GM12878 (cell line): ENCODE data around the gene PTPRH. TPM values are rescaled to one million over a fixed set of nuclear protein-coding genes. Genes with fewer than 3 reads are reported as not detected.
A peak's percentile ranks its signal among the peaks of the same experiment; 100 is the strongest.

Source experiments
- ATAC-seq: fragments of 200-7000 bp; cut with Tn5 transposase; 3 replicates; pipeline ENCODE4 v1.9.1; 2020; ENCODE audit warnings: mild to moderate bottlenecking, moderate library complexity
- BruUV-seq: library from RNA; stranded (reverse); fragments of 400-500 nt; replicated peaks from 2 replicates; lab custom pipeline; 2021; lab: Mats Ljungman, UMichigan
- CTCF ChIA-PET: fragments of 300-600 bp; sonication (Branson Sonifier 250); formaldehyde crosslinking; extraction: SDS; loops from one replicate; lab custom pipeline; 2021; ENCODE audit warnings: inconsistent platforms; lab: Yijun Ruan, JAX
- POLR2A ChIA-PET: fragments of 350-600 bp; formaldehyde crosslinking; extraction: SDS; loops from one replicate; lab custom pipeline; 2021; ENCODE audit warnings: inconsistent platforms; lab: Charles Lee
- RAD21 ChIA-PET: fragments of 300-600 bp; sonication (Branson Sonifier 250); formaldehyde crosslinking; loops from one replicate; lab custom pipeline; 2023; ENCODE audit warnings: antibody characterized with exemption; ENCODE audit not compliant: unreplicated experiment; lab: Charles Lee
- SMC1A ChIA-PET: fragments of 300-600 bp; sonication (Branson Sonifier 250); formaldehyde crosslinking; loops from one replicate; lab custom pipeline; 2023; ENCODE audit not compliant: unreplicated experiment, uncharacterized antibody; lab: Charles Lee
- DNase-seq: peaks from one replicate; pipeline ENCODE4 v3.0.0-alpha.2; 2011; ENCODE audit warnings: low read depth, low spot score
- FAIRE-seq: peaks from 3 replicates; lab custom pipeline; 2011; peaks lifted over from hg19 to GRCh38; lab: Jason Lieb, UNC
- H2AFZ ChIP-seq: 2 replicates; pipeline ENCODE4 v1.6.0; 2011; ENCODE audit warnings: low read depth, low read length, control low read depth; ENCODE audit not compliant: control insufficient read depth
- H3K27ac ChIP-seq: 2 replicates; pipeline ENCODE4 v1.5.1; 2011; ENCODE audit warnings: control low read depth; ENCODE audit not compliant: control insufficient read depth, insufficient read depth
- H3K27me3 ChIP-seq, 2 experiments: replicated peaks in 1 of 2; 2 replicates each; pipeline versions ENCODE4 v1.6.0 to v1.6.1; 2011; ENCODE audit warnings: low read length in 1 of 2; ENCODE audit not compliant: control insufficient read depth in 2 of 2, insufficient read depth in 2 of 2
- H3K36me3 ChIP-seq, 2 experiments: 2 replicates each; pipeline ENCODE4 v1.5.1; 2011; ENCODE audit warnings: low read length in 1 of 2; ENCODE audit not compliant: control insufficient read depth in 2 of 2, insufficient read depth in 2 of 2
- H3K4me1 ChIP-seq: 2 replicates; pipeline ENCODE4 v1.6.1; 2011; ENCODE audit warnings: mild to moderate bottlenecking, low read length, moderate library complexity, mixed read lengths; ENCODE audit not compliant: control insufficient read depth, insufficient read depth
- H3K4me2 ChIP-seq: 2 replicates; pipeline ENCODE4 v1.6.0; 2011; ENCODE audit warnings: control low read depth; ENCODE audit not compliant: control insufficient read depth, insufficient read depth
- H3K4me3 ChIP-seq: fragments of 200-600 bp; sonication (generic); 2 replicates; pipeline ENCODE4 v1.5.1; 2016
- H3K79me2 ChIP-seq: 2 replicates; pipeline ENCODE4 v1.6.0; 2011; ENCODE audit warnings: low read length; ENCODE audit not compliant: control insufficient read depth, insufficient read depth
- H3K9ac ChIP-seq: 2 replicates; pipeline ENCODE4 v1.8.0; 2011; ENCODE audit warnings: low read length, control low read depth, mixed read lengths; ENCODE audit not compliant: control insufficient read depth, insufficient read depth
- H3K9me3 ChIP-seq: replicated peaks from 3 replicates; pipeline ENCODE4 v1.5.1; 2011; ENCODE audit warnings: mild to moderate bottlenecking, low read length; ENCODE audit not compliant: control insufficient read depth, insufficient read depth
- H4K20me1 ChIP-seq: 2 replicates; pipeline ENCODE4 v1.6.0; 2011; ENCODE audit not compliant: control insufficient read depth, insufficient read depth
- ATF2 ChIP-seq: IDR thresholded peaks from 2 replicates; pipeline ENCODE4 v1.6.1; 2012; ENCODE audit warnings: low read length, inconsistent platforms
- ATF7 ChIP-seq: fragments of 450-650 bp; IDR thresholded peaks from 2 replicates; pipeline ENCODE4 v1.6.1; 2016; ENCODE audit warnings: low read depth, mild to moderate bottlenecking
- EED ChIP-seq: sonication (generic); IDR thresholded peaks from 2 replicates; pipeline ENCODE4 v1.6.1; 2016; ENCODE audit warnings: antibody characterized with exemption, low read depth
- HSF1 ChIP-seq: fragments of 150-350 bp; IDR thresholded peaks from 2 replicates; pipeline ENCODE4 v1.6.1; 2014; ENCODE audit warnings: mild to moderate bottlenecking, low read depth, low read length
- IKZF1 ChIP-seq: fragments of 450-650 bp; conservative IDR thresholded peaks from 2 replicates; pipeline ENCODE4 v1.6.1; 2017; ENCODE audit warnings: antibody characterized with exemption, mild to moderate bottlenecking
- IKZF2 ChIP-seq, 2 experiments: fragments of 450-650 bp; IDR thresholded peaks; 2 replicates each; pipeline ENCODE4 v1.6.1; 2017; ENCODE audit warnings: mild to moderate bottlenecking in 2 of 2, moderate library complexity in 2 of 2
- MTA2 ChIP-seq: fragments of 450-650 bp; IDR thresholded peaks from 2 replicates; pipeline ENCODE4 v1.6.1; 2016; ENCODE audit warnings: low read depth, mild to moderate bottlenecking, moderate library complexity
- NBN ChIP-seq: fragments of 450-650 bp; IDR thresholded peaks from 2 replicates; pipeline ENCODE4 v1.6.1; 2016
- SPI1 ChIP-seq: IDR thresholded peaks from 2 replicates; pipeline ENCODE4 v1.6.1; 2011; ENCODE audit warnings: low read depth, mild to moderate bottlenecking, low read length, moderate library complexity, borderline replicate concordance; ENCODE audit not compliant: insufficient read depth
- ZBTB40 ChIP-seq: fragments of 450-650 bp; IDR thresholded peaks from 2 replicates; pipeline ENCODE4 v1.6.1; 2016; ENCODE audit warnings: mild to moderate bottlenecking, moderate library complexity, borderline replicate concordance
- WGBS: methylation state at CpG from one replicate; pipeline ENCODE4 v1.1.6; 2016; ENCODE audit warnings: low lambda C conversion rate; ENCODE audit not compliant: insufficient replicate concordance, insufficient coverage; ENCODE audit errors: missing lambda C conversion rate; 5-methylcytosine and 5-hydroxymethylcytosine counted together
- in situ Hi-C: fragments of 300-500 bp; cut with MboI; formaldehyde crosslinking; loops from 9 replicates; pipeline ENCODE4 v1.14.3; 2018; ENCODE audit warnings: mixed read lengths
- intact Hi-C: fragments of 100-400 bp; cut with micrococcal nuclease; formaldehyde crosslinking; loops from one replicate; pipeline ENCODE4 v1.14.2; 2022; ENCODE audit not compliant: unreplicated experiment
- polyA plus RNA-seq, 11 experiments: library from polyadenylated mRNA; depleted of rRNA in 4 of 11; unstranded in 6 of 11; stranded (reverse) in 5 of 11; fragments of >200 nt; fragmentation: Nextera tagmentation in 4 of 11; fragmentation: Illumina TruSeq in 1 of 11; extraction: Ambion mirVana in 4 of 11; extraction: Trizol in 1 of 11; gene quantifications; 1 replicate in 1 of 11; 2 replicates in 10 of 11; pipeline versions ENCODE4 v1.2.1 to v1.2.3, GENCODE V29; 2011 to 2016; ENCODE audit warnings: inconsistent platforms in 2 of 11, missing spikeins in 2 of 11, low read depth in 1 of 11
- total RNA-seq, 4 experiments: library from RNA; depleted of rRNA in 3 of 4; stranded (reverse); fragments of >200 nt in 3 of 4; fragmentation: Illumina TruSeq in 1 of 4; extraction: Trizol in 1 of 4; gene quantifications; 2 replicates each; pipeline versions ENCODE4 v1.2.1 to v1.2.3, GENCODE V29; 2013 to 2021

The PTPRH gene
- total and polyA plus RNA-seq, 10 of the 15 experiments (the other 5 are each of a cell fraction or from before 2014, with no cell fraction given): 0.08 TPM; not detected in 9

- RAD21 ChIA-PET: interaction anchor here (0.5 kb wide), 1 partner anchor 14 kb away, joined by 3 read pairs; no protein-coding TSS in a partner anchor
- Histone ChIP-seq H2AFZ (peak overlapping the region; percentile 30; the same call in 1 of the 2 replicates), H3K4me2 (no peak overlapping the region), H3K9ac (no peak overlapping the region), H3K79me2 (no peaks in the 10 kb centered on the region), H3K9me3 (no peaks in the 10 kb centered on the region), H4K20me1 (no peaks in the 10 kb centered on the region), H3K4me3 (no peak overlapping the region), H3K36me3 (no peaks in the 10 kb centered on the region), H3K27me3 (no peaks in the 10 kb centered on the region), H3K27ac (no peak overlapping the region), H3K4me1 (peaks cover 13% of the 10 kb centered on the region)
- SMC1A ChIA-PET: interaction anchor here (1.4 kb wide), 1 partner anchor 459 kb away, joined by 3 read pairs; no protein-coding TSS in a partner anchor
- POLR2A ChIA-PET: no interaction called here
- WGBS: 47% methylated on average over 21 of the region's 25 CpGs
- BruUV-seq: no TSS peak
- intact Hi-C loops: no loop called here
- DNase-seq: no peak
- CTCF ChIA-PET: interaction anchor here (2.5 kb wide), 1 partner anchor 46 kb away, joined by 17 read pairs; no protein-coding TSS in a partner anchor
- TF ChIP-seq MTA2 (0 out of 2 replicates have a peak, but pooled peaks have one; percentile 16), IKZF2 (IDR thresholded peaks at IDR 0.05) (peak; percentile 53 to 58; a peak in 2 of 4 replicates), IKZF1 (0 out of 2 replicates have a peak, but pooled peaks have one; percentile 8), SPI1 (peak; percentile 60; the same call in 1 of the 2 replicates), ZBTB40 (peak; percentile 61), ATF2 (no peak), EED (0 out of 2 replicates have a peak, but pooled peaks have one; percentile 13), HSF1 (no peak), ATF7 (no peak), NBN (0 out of 2 replicates have a peak, but pooled peaks have one; percentile 61)
- FAIRE-seq: no peak
- ATAC-seq: peak; percentile 84
- in situ Hi-C loops: no loop called here
Observed at GRCh38 chr19:55133639-55134444, 75.5 kb downstream of the PTPRH start.
